Mucosa of descending colon (tissue), 3 donors: ENCODE data around the gene LNPEP. TPM values are rescaled to one million over a fixed set of nuclear protein-coding genes. Genes with fewer than 3 reads are reported as not detected.

Experiments
- ATAC-seq: fragments of 200-7000 bp; cut with Tn5 transposase; one replicate; pipeline ENCODE4 v1.9.1; 2020; ENCODE audit warnings: mild to moderate bottlenecking, moderate library complexity
- DNase-seq, 3 donors: peaks; one replicate each; pipeline ENCODE4 v3.0.0-alpha.2; 2020
- H3K36me3 ChIP-seq: fragments of 200-600 bp; one replicate; pipeline ENCODE4 v1.8.0; 2021; ENCODE audit warnings: low read depth, mild to moderate bottlenecking
- H3K4me1 ChIP-seq: fragments of 200-600 bp; one replicate; pipeline ENCODE4 v1.8.0; 2021; ENCODE audit warnings: low read depth, mild to moderate bottlenecking
- H3K4me3 ChIP-seq: fragments of 200-600 bp; one replicate; pipeline ENCODE4 v1.8.0; 2021; ENCODE audit warnings: mild to moderate bottlenecking
- H3K9me3 ChIP-seq: fragments of 200-600 bp; one replicate; pipeline ENCODE4 v1.8.0; 2021; ENCODE audit warnings: mild to moderate bottlenecking
- CTCF ChIP-seq: fragments of 200-600 bp; IDR thresholded peaks from one replicate; pipeline ENCODE4 v1.8.0; 2022; ENCODE audit warnings: antibody characterized with exemption, mild to moderate bottlenecking
- intact Hi-C, 2 donors: fragments of 100-400 bp; cut with DNase I in 1 of 2; cut with micrococcal nuclease in 1 of 2; formaldehyde crosslinking; loops; one replicate each; pipeline versions ENCODE4 v1.11.0 to v1.11.1; 2022; cut with DNase I, micrococcal nuclease
- total RNA-seq, 3 donors: library from RNA; stranded (reverse); fragmentation: NEBNext Ultra II Directional in 2 of 3; extraction: Animal tissue kit (Norgen Biotek cat#: 25700) in 2 of 3; gene quantifications; one replicate each; pipeline versions ENCODE4 v1.2.1 to v1.2.4, GENCODE V29; 2021 to 2023
- donor health status: DM: no; HTN: no; CAD: no; lungs with moderate emphysema.
- donor health status: DM: no; HTN: no; CAD: no.
- donor health status: DM: no; HTN: yes; CAD: no.

The LNPEP gene
- total RNA-seq, 3 donors from 2014 or later, result 32.3 to 54.7 (median 38.2) TPM

DNA sequence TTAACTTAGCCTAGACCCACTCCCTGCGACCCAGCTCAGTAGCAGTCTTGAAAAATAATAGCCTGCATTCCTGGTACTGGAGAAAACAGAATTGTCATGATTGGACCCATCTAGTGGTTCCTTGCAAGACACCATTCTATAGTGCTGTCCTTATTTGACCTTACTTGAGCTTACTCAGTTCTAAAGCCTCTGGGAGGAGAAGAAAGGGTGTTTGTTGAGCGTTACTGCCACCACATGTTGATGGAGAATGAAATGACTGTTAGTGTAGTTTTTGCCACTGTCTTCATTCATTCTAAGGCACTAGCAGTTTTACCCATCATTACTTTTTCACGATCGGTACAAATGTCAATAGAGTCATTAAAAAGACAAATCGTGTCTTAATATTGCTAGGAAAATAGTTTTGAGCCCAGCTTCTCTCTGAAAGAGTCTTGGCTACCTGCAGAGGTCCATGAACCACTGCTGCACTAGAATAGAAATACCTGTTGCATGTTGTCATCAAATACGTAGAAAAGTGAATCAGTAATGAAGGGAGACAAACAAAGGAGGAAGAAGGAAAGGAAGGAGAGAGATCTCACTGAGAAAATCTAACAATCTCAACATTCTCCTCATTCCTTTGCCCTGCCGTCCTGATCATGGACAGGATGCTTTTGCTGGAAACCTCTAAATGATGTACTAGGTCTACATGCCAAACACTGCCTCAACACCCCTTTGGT lies 110.5 kb downstream of the LNPEP start:
- intact Hi-C loops, result no loop called here
- no peak for ATAC-seq
- H3K36me3 ChIP-seq, result no peaks in the 10 kb centered on the region
- DNase-seq, result no peak
- no peaks in the 10 kb centered on the region for H3K4me1 ChIP-seq
- no peaks in the 10 kb centered on the region for H3K9me3 ChIP-seq
- H3K4me3 ChIP-seq, result no peak overlapping the region
- TF ChIP-seq CTCF, result no peak

- no peaks in the 10 kb centered on the region for H3K4me1 ChIP-seq
- DNase-seq (no peak), ATAC-seq (no peak)
- no peaks in the 10 kb centered on the region for H3K9me3 ChIP-seq
- intact Hi-C loops, result no loop called here
- H3K36me3 ChIP-seq, result no peaks in the 10 kb centered on the region
- H3K4me3 ChIP-seq, result no peak overlapping the region
- TF ChIP-seq CTCF, result no peak
Observed at GRCh38 chr5:97047076-97047475, 111.2 kb downstream of the LNPEP start.

GRCh38 chr5:97049175-97049574 lies 113.3 kb downstream of the LNPEP start:
- DNase-seq (no peak), ATAC-seq (no peak)
- Histone ChIP-seq H3K4me3 (no peak overlapping the region), H3K9me3 (no peaks in the 10 kb centered on the region), H3K4me1 (no peaks in the 10 kb centered on the region), H3K36me3 (no peaks in the 10 kb centered on the region)
- intact Hi-C loops, result no loop called here
- no peak for TF ChIP-seq CTCF

DNA sequence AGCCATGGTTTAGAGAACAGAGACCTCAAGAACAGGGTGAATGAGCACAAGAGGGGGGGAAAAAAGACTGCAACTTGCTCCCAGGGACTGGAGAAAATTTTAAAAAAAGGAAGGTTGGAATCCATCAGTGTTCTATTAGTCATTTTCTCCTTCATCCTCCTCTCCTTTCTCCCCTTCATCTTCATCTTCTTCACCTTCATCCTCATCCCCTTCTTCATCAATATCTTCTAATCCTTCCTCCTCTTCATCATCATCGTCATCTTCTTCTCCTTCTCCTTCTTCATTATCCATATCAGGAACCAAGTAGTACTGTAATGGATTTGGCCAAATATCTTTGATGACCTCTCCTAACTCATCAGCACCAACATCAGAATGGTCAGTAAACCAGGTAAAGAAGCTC lies 120.4 kb downstream of the LNPEP start:
- intact Hi-C loops, result no loop called here
- TF ChIP-seq CTCF, result no peak
- H3K4me3 ChIP-seq, result no peak overlapping the region
- DNase-seq (no peak), ATAC-seq (no peak)
- no peaks in the 10 kb centered on the region for H3K36me3 ChIP-seq
- no peaks in the 10 kb centered on the region for H3K4me1 ChIP-seq
- H3K9me3 ChIP-seq, result no peaks in the 10 kb centered on the region

DNA sequence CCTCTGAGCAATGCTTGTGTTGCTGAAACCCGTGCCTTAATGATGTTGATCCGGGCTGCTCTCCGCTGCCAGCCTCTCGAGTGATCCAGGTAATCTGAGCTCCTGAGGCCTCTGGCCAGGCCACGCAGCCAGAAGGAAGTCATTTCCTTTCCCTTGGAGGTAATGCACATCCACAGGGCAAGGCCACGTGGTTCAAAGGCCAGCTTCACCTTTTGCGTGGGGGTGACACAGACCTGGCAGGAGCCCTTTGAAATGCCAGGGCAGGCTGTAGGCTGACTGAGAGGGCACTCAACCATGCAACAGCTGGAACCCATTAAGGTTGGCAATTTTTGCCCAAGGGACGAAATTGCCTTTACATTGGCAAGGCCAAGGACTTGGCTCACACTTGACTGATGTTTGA lies 126.2 kb downstream of the LNPEP start:
- H3K9me3 ChIP-seq, result no peaks in the 10 kb centered on the region
- TF ChIP-seq CTCF, result no peak
- no peaks in the 10 kb centered on the region for H3K4me1 ChIP-seq
- H3K4me3 ChIP-seq, result no peak overlapping the region
- no peaks in the 10 kb centered on the region for H3K36me3 ChIP-seq
- ATAC-seq (no peak), DNase-seq (no peak)
- intact Hi-C loops, result no loop called here

- no peaks in the 10 kb centered on the region for H3K9me3 ChIP-seq
- intact Hi-C loops, result no loop called here
- no peak for ATAC-seq
- no peaks in the 10 kb centered on the region for H3K36me3 ChIP-seq
- DNase-seq, result no peak
- no peaks in the 10 kb centered on the region for H3K4me1 ChIP-seq
- no peak overlapping the region for H3K4me3 ChIP-seq
- TF ChIP-seq CTCF, result no peak
Observed at GRCh38 chr5:97063251-97063650, 127.4 kb downstream of the LNPEP start.
